Activated B cell treated with CpG ODN at 0.5 μM for 24 hours (primary cell): ENCODE results near the gene DNAH14. TPM values are rescaled to one million over a fixed set of nuclear protein-coding genes. Genes with fewer than 3 reads are reported as not detected.
"Not testable (repeated sequence)": the region's sequence is repeated elsewhere in the genome, so short reads cannot be mapped to it uniquely, and the experiment has no call there.

ENCODE experiments used
- ATAC-seq: fragments of 200-7000 bp; cut with Tn5 transposase; one replicate; pipeline ENCODE4 v1.10.0; 2021; ENCODE audit warnings: low read depth, mild to moderate bottlenecking, moderate library complexity
- CTCF ChIA-PET: fragments of 350-600 bp; sonication (Branson Sonifier 250); formaldehyde crosslinking; loops from one replicate; lab custom pipeline; 2021; ENCODE audit warnings: antibody characterized with exemption; lab: Charles Lee
- POLR2A ChIA-PET: fragments of 350-600 bp; sonication (Branson Sonifier 250); formaldehyde crosslinking; loops from one replicate; lab custom pipeline; 2021; ENCODE audit warnings: antibody characterized with exemption; lab: Charles Lee
- DNase-seq: peaks from one replicate; pipeline ENCODE4 v3.0.0; 2022
- H3K27ac Mint-ChIP-seq: one replicate; pipeline ENCODE4 v1.8.0; 2020; ENCODE audit warnings: mixed read lengths
- H3K27me3 Mint-ChIP-seq: one replicate; pipeline ENCODE4 v1.8.0; 2021; ENCODE audit warnings: mixed read lengths
- H3K36me3 Mint-ChIP-seq: one replicate; pipeline ENCODE4 v1.8.0; 2021; ENCODE audit warnings: low read depth, mixed read lengths
- H3K4me1 Mint-ChIP-seq: one replicate; pipeline ENCODE4 v1.8.0; 2021; ENCODE audit warnings: mixed read lengths
- H3K4me3 Mint-ChIP-seq: one replicate; pipeline ENCODE4 v1.8.0; 2020; ENCODE audit warnings: mild to moderate bottlenecking, mixed read lengths
- H3K9me3 Mint-ChIP-seq: one replicate; pipeline ENCODE4 v1.8.0; 2020; ENCODE audit warnings: mixed read lengths
- CTCF ChIP-seq: fragments of 200-600 bp; IDR thresholded peaks from one replicate; pipeline ENCODE4 v1.8.0; 2022; ENCODE audit warnings: antibody characterized with exemption, mild to moderate bottlenecking
- intact Hi-C: fragments of 100-400 bp; cut with micrococcal nuclease; formaldehyde crosslinking; loops from one replicate; pipeline ENCODE4 v1.15.1; 2024
- total RNA-seq: library from RNA; stranded (reverse); gene quantifications from 2 replicates; pipeline ENCODE4 v1.2.3, GENCODE V29; 2022

DNAH14 gene
- total RNA-seq, 1 donor from 2014 or later: not detected

GRCh38 chr1:225373155-225373554 lies 443.7 kb downstream of the DNAH14 start:
- Mint-ChIP-seq H3K4me1 (no peaks in the 10 kb centered on the region), H3K27ac (no peak overlapping the region), H3K9me3 (no peaks in the 10 kb centered on the region), H3K27me3 (no peaks in the 10 kb centered on the region), H3K4me3 (no peak overlapping the region), H3K36me3 (no peaks in the 10 kb centered on the region)
- DNase-seq (no peak), ATAC-seq (no peak)
- intact Hi-C loops: no loop called here
- no peak for TF ChIP-seq CTCF
- POLR2A ChIA-PET: interaction anchor here (0.6 kb wide), 1 partner anchor 935 kb away, joined by 3 read pairs; no protein-coding TSS in a partner anchor
- CTCF ChIA-PET: no interaction called here

- DNase-seq: no peak
- Mint-ChIP-seq H3K9me3 (no peaks in the 10 kb centered on the region), H3K27me3 (no peaks in the 10 kb centered on the region), H3K4me1 (no peaks in the 10 kb centered on the region), H3K4me3 (no peak overlapping the region), H3K36me3 (no peaks in the 10 kb centered on the region), H3K27ac (no peak overlapping the region)
- ATAC-seq: no peak
- ChIA-PET CTCF (no interaction called here), POLR2A (no interaction called here)
- no peak for TF ChIP-seq CTCF
- intact Hi-C loops: no loop called here
Measured at GRCh38 chr1:225374996-225375395, 445.5 kb downstream of the DNAH14 start.

- H3K4me1 Mint-ChIP-seq: no peaks in the 10 kb centered on the region
- CTCF ChIA-PET: no interaction called here
- TF ChIP-seq CTCF: no peak
- H3K36me3 Mint-ChIP-seq: no peaks in the 10 kb centered on the region
- H3K27ac Mint-ChIP-seq: no peak overlapping the region
- intact Hi-C loops: no loop called here
- POLR2A ChIA-PET: interaction anchor here (0.6 kb wide), 1 partner anchor 345 kb away, joined by 3 read pairs; no protein-coding TSS in a partner anchor
- no peak overlapping the region for H3K4me3 Mint-ChIP-seq
- H3K9me3 Mint-ChIP-seq: no peaks in the 10 kb centered on the region
- DNase-seq (no peak), ATAC-seq (no peak)
- H3K27me3 Mint-ChIP-seq: no peaks in the 10 kb centered on the region
Measured at GRCh38 chr1:225378880-225379279, 449.4 kb downstream of the DNAH14 start.

GRCh38 chr1:225380691-225381090 lies 451.2 kb downstream of the DNAH14 start:
- CTCF ChIA-PET: no interaction called here
- DNase-seq (no peak), ATAC-seq (no peak)
- H3K36me3 Mint-ChIP-seq: no peaks in the 10 kb centered on the region
- POLR2A ChIA-PET: no interaction called here
- no peaks in the 10 kb centered on the region for H3K4me1 Mint-ChIP-seq
- H3K27ac Mint-ChIP-seq: no peak overlapping the region
- intact Hi-C loops: no loop called here
- no peak for TF ChIP-seq CTCF
- H3K9me3 Mint-ChIP-seq: no peaks in the 10 kb centered on the region
- no peaks in the 10 kb centered on the region for H3K27me3 Mint-ChIP-seq
- no peak overlapping the region for H3K4me3 Mint-ChIP-seq

GRCh38 chr1:225386860-225387259 lies 457.4 kb downstream of the DNAH14 start:
- H3K27ac Mint-ChIP-seq, ATAC-seq, H3K9me3 Mint-ChIP-seq, H3K4me1 Mint-ChIP-seq, POLR2A ChIA-PET, CTCF ChIA-PET, H3K27me3 Mint-ChIP-seq, DNase-seq, intact Hi-C loops, H3K36me3 Mint-ChIP-seq, H3K4me3 Mint-ChIP-seq: not testable (repeated sequence)

GRCh38 chr1:225388372-225388771 lies 458.9 kb downstream of the DNAH14 start:
- Mint-ChIP-seq H3K9me3 (no peaks in the 10 kb centered on the region), H3K27ac (no peak overlapping the region), H3K4me1 (no peaks in the 10 kb centered on the region), H3K4me3 (no peak overlapping the region), H3K36me3 (no peaks in the 10 kb centered on the region), H3K27me3 (no peaks in the 10 kb centered on the region)
- DNase-seq (no peak), ATAC-seq (no peak)
- TF ChIP-seq CTCF: no peak
- CTCF ChIA-PET: no interaction called here
- POLR2A ChIA-PET: no interaction called here
- intact Hi-C loops: no loop called here
